Esophagus squamous epithelium (tissue), 5 donors: Measurements from ENCODE around the gene PIP4K2C. TPM values are rescaled to one million over a fixed set of nuclear protein-coding genes. Genes with fewer than 3 reads are reported as not detected.

Experiments
- DNase-seq: peaks from one replicate; lab custom pipeline; 2025; lab: John Stamatoyannopoulos, UW
- H3K27ac ChIP-seq, 4 donors: fragments of 200-600 bp; sonication (generic); one replicate each; pipeline ENCODE4 v1.5.1; 2016 to 2019; ENCODE audit warnings: mild to moderate bottlenecking in 1 of 4
- H3K27me3 ChIP-seq, 4 donors: fragments of 200-600 bp; sonication (generic); 1 replicate in 3 of 4; 2 replicates in 1 of 4; pipeline versions ENCODE4 v1.5.1 to v1.6.0; 2017 to 2021; ENCODE audit warnings: antibody characterized with exemption in 1 of 4
- H3K36me3 ChIP-seq, 3 donors: fragments of 200-600 bp; sonication (generic); one replicate each; pipeline ENCODE4 v1.5.1; 2016 to 2019
- H3K4me1 ChIP-seq, 3 donors: fragments of 200-600 bp; sonication (generic); one replicate each; pipeline ENCODE4 v1.5.1; 2017 to 2019
- H3K4me3 ChIP-seq, 4 donors: fragments of 200-600 bp; sonication (generic); 1 replicate in 3 of 4; 2 replicates in 1 of 4; pipeline ENCODE4 v1.5.1; 2016 to 2019; ENCODE audit warnings: mild to moderate bottlenecking in 2 of 4, moderate library complexity in 1 of 4
- H3K9me3 ChIP-seq, 3 donors: fragments of 200-600 bp; sonication (generic); one replicate each; pipeline ENCODE4 v1.5.1; 2016 to 2019
- POLR2A ChIP-seq, 4 donors: fragments of 450-650 bp; IDR thresholded peaks; one replicate each; pipeline ENCODE4 v1.6.1; 2017; ENCODE audit warnings: antibody characterized with exemption in 4 of 4, mild to moderate bottlenecking in 4 of 4, moderate library complexity in 3 of 4
- WGBS, 2 donors: methylation state at CpG; one replicate each; pipeline ENCODE4 v1.1.5; 2018; 5-methylcytosine and 5-hydroxymethylcytosine counted together
- intact Hi-C: fragments of 100-400 bp; cut with DNase I; formaldehyde crosslinking; loops from one replicate; pipeline ENCODE4 v1.15.0; 2022
- total RNA-seq, 4 donors: library from RNA; depleted of rRNA; stranded (reverse); fragments of >200 nt; gene quantifications; one replicate each; pipeline ENCODE4 v1.1.0, GENCODE V29; 2016
- TF ChIP-seq, protein P1 (sequence below), 6 experiments: fragments of 450-650 bp in 4 of 6; fragments of 200-600 bp in 2 of 6; sonication (generic) in 2 of 6; IDR thresholded peaks; one replicate each; pipeline ENCODE4 v1.5.1; 2016 to 2019; ENCODE audit warnings: antibody characterized with exemption in 6 of 6, mild to moderate bottlenecking in 4 of 6, moderate library complexity in 4 of 6
- donor health status: DM: yes; HTN: yes; CAD: no.

The PIP4K2C gene
- total RNA-seq, 4 donors from 2014 or later, result 25.2 to 41.7 (median 33.1) TPM

DNA sequence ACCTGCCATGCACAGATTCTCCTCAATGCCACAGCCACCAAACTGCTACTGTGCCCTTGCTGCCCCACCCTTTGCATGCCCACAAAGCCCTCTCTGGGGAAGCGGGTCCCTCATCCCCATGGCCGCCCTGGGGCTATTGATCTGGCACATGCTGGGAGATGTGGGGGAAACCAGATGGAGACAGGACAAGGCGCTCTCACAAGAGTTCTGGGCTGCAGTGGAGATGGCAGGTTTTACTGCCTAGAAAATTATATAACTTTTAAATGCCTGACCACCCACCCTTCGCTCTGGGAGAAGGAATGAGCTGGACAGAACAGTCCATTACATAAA lies 10.6 kb upstream of the PIP4K2C start:
- Histone ChIP-seq H3K27me3 (peaks cover 0 to 16% (median 0%) of the 10 kb centered on the region in 4 donors), H3K36me3 (no peaks in the 10 kb centered on the region), H3K27ac (no peak overlapping the region), H3K4me1 (no peaks in the 10 kb centered on the region), H3K9me3 (no peaks in the 10 kb centered on the region), H3K4me3 (no peak overlapping the region)
- intact Hi-C loops, result loop anchor here (5.0 kb wide), 1 partner anchor 42 kb away; no protein-coding TSS in a partner anchor
- no peak for DNase-seq
- TF ChIP-seq POLR2A (IDR thresholded peaks at IDR 0.05), result no peak
- TF ChIP-seq, protein P1, sequence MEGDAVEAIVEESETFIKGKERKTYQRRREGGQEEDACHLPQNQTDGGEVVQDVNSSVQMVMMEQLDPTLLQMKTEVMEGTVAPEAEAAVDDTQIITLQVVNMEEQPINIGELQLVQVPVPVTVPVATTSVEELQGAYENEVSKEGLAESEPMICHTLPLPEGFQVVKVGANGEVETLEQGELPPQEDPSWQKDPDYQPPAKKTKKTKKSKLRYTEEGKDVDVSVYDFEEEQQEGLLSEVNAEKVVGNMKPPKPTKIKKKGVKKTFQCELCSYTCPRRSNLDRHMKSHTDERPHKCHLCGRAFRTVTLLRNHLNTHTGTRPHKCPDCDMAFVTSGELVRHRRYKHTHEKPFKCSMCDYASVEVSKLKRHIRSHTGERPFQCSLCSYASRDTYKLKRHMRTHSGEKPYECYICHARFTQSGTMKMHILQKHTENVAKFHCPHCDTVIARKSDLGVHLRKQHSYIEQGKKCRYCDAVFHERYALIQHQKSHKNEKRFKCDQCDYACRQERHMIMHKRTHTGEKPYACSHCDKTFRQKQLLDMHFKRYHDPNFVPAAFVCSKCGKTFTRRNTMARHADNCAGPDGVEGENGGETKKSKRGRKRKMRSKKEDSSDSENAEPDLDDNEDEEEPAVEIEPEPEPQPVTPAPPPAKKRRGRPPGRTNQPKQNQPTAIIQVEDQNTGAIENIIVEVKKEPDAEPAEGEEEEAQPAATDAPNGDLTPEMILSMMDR (IDR thresholded peaks at IDR 0.05), result no peak
- 56 to 86% methylated on average over 3 to 4 of the region's 4 CpGs for WGBS, 2 donors

DNA sequence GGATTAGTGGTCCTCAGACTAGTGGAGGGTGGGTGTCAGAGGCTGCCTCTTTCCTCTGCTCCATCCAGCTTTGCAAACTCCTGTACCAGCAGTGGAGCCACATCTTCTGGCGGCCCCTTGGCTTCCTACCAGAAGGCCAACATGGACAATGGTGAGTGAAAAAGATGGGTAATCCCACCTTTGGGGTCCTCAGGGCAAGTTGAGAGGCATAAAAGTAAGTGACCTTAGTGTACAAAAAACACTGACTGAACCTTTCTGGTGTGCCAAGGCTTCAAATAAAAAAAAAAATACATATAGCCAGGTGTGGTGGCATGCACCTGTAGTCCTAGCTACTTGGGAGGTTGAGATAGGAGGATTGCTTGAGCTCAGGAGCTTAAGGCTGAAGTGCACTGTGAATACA lies 9.2 kb upstream of the PIP4K2C start:
- Histone ChIP-seq H3K27ac (no peak overlapping the region), H3K4me3 (no peak overlapping the region), H3K4me1 (no peaks in the 10 kb centered on the region), H3K27me3 (peaks cover 0 to 16% (median 0%) of the 10 kb centered on the region in 4 donors), H3K36me3 (no peaks in the 10 kb centered on the region), H3K9me3 (no peaks in the 10 kb centered on the region)
- TF ChIP-seq, protein P1 (IDR thresholded peaks at IDR 0.05), result no peak
- TF ChIP-seq POLR2A (IDR thresholded peaks at IDR 0.05), result no peak
- intact Hi-C loops, result loop anchor here (5.0 kb wide), 1 partner anchor 40 kb away; no protein-coding TSS in a partner anchor
- 100% methylated on average over 1 of the region's 1 CpG; no CpG with 5 or more reads in 1 of the 2 donors for WGBS, 2 donors
- no peak for DNase-seq

GRCh38 chr12:57582440-57582839 lies 8.6 kb upstream of the PIP4K2C start:
- no peak for TF ChIP-seq POLR2A (IDR thresholded peaks at IDR 0.05)
- TF ChIP-seq, protein P1 (IDR thresholded peaks at IDR 0.05), result no peak
- DNase-seq, result no peak
- Histone ChIP-seq H3K9me3 (no peaks in the 10 kb centered on the region), H3K4me3 (no peak overlapping the region), H3K27me3 (peaks cover 0 to 18% (median 0%) of the 10 kb centered on the region in 4 donors), H3K27ac (no peak overlapping the region), H3K36me3 (no peaks in the 10 kb centered on the region), H3K4me1 (no peaks in the 10 kb centered on the region)
- intact Hi-C loops, result loop anchor here (5.0 kb wide), 1 partner anchor 40 kb away; no protein-coding TSS in a partner anchor
- WGBS, 2 donors, result 94 to 100% methylated on average over 1 of the region's 1 CpG

- no peak for DNase-seq
- H3K4me1 ChIP-seq, result no peaks in the 10 kb centered on the region
- H3K27ac ChIP-seq, result no peak overlapping the region
- H3K36me3 ChIP-seq, result no peaks in the 10 kb centered on the region
- no peak overlapping the region for H3K4me3 ChIP-seq
- intact Hi-C loops, result loop anchor here (5.0 kb wide), 1 partner anchor 39 kb away; no protein-coding TSS in a partner anchor
- TF ChIP-seq, protein P1 (IDR thresholded peaks at IDR 0.05), result peak; percentile 91 to 94 (median 92)
- no peak for TF ChIP-seq POLR2A (IDR thresholded peaks at IDR 0.05)
- peaks cover 0 to 25% (median 0%) of the 10 kb centered on the region in 4 donors for H3K27me3 ChIP-seq
- H3K9me3 ChIP-seq, result no peaks in the 10 kb centered on the region
- 28 to 40% methylated on average over 10 to 13 of the region's 13 CpGs for WGBS, 2 donors
Observed at GRCh38 chr12:57583008-57583831, 7.8 kb upstream of the PIP4K2C start.

DNA sequence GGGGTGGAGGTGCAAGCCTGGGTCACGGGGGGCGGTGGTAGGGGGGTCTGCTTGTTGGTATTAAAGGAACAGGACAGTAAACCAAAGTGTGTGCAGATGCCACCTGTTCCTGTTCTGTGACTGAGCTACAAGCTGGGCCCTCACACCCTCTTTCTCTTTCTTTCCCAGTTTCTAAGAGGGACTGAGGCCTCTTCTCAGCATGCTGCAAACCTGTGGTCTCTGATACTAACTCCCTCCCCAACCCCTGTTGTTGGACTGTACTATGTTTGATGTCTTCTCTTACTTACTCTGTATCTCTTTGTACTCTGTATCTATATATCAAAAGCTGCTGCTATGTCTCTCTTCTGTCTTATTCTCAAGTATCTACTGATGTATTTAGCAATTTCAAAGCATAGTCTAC lies 6.9 kb upstream of the PIP4K2C start:
- intact Hi-C loops, result loop anchor here (5.0 kb wide), 1 partner anchor 38 kb away; no protein-coding TSS in a partner anchor
- 94% methylated on average over 2 of the region's 2 CpGs for WGBS, 2 donors
- Histone ChIP-seq H3K4me1 (no peaks in the 10 kb centered on the region), H3K27me3 (peaks cover 0 to 25% (median 0%) of the 10 kb centered on the region in 4 donors), H3K36me3 (no peaks in the 10 kb centered on the region), H3K4me3 (no peak overlapping the region), H3K9me3 (no peaks in the 10 kb centered on the region), H3K27ac (no peak overlapping the region)
- TF ChIP-seq, protein P1 (IDR thresholded peaks at IDR 0.05), result no peak
- no peak for TF ChIP-seq POLR2A (IDR thresholded peaks at IDR 0.05)
- no peak for DNase-seq
